DMS153 (cell line): ENCODE measurements around the gene ACOT12.
A peak's percentile ranks its signal among the peaks of the same experiment; 100 is the strongest.
"Not testable (repeated sequence)": the region's sequence is repeated elsewhere in the genome, so short reads cannot be mapped to it uniquely, and the experiment has no call there.

ENCODE experiments used
- DNase-seq: peaks from one replicate; lab custom pipeline; 2025; lab: John Stamatoyannopoulos, UW

The ACOT12 gene

GRCh38 chr5:81338213-81338612 lies 55.7 kb downstream of the ACOT12 start:
- DNase-seq, result not testable (repeated sequence)

GRCh38 chr5:81337803-81338202 lies 56.1 kb downstream of the ACOT12 start:
- DNase-seq, result no peak

- no peak for DNase-seq
These were observed 57.4 kb downstream of the ACOT12 start for GRCh38 chr5:81336556-81336955.

- DNase-seq, result no peak
These were observed 58.0 kb downstream of the ACOT12 start for GRCh38 chr5:81335946-81336345.

- DNase-seq, result no peak
These were observed 59.5 kb downstream of the ACOT12 start for GRCh38 chr5:81334304-81335061.

- no peak for DNase-seq
These were observed 67.4 kb downstream of the ACOT12 start for GRCh38 chr5:81326554-81326953.

- DNase-seq, result no peak
These were observed 76.4 kb downstream of the ACOT12 start for GRCh38 chr5:81317536-81317935.

GRCh38 chr5:81316571-81316970 lies 77.4 kb downstream of the ACOT12 start:
- no peak for DNase-seq

- no peak for DNase-seq
These were observed 78.1 kb downstream of the ACOT12 start for GRCh38 chr5:81315830-81316229.

GRCh38 chr5:81315336-81315735 lies 78.6 kb downstream of the ACOT12 start:
- DNase-seq, result no peak

- no peak for DNase-seq
These were observed 79.4 kb downstream of the ACOT12 start for GRCh38 chr5:81314581-81314980.

GRCh38 chr5:81313686-81314085 lies 80.2 kb downstream of the ACOT12 start:
- DNase-seq, result no peak

- DNase-seq, result no peak
These were observed 80.7 kb downstream of the ACOT12 start for GRCh38 chr5:81313278-81313677.

- no peak for DNase-seq
These were observed 83.4 kb downstream of the ACOT12 start for GRCh38 chr5:81310402-81311063.

- no peak for DNase-seq
These were observed 85.1 kb downstream of the ACOT12 start for GRCh38 chr5:81308836-81309235.

- no peak for DNase-seq
These were observed 88.1 kb downstream of the ACOT12 start for GRCh38 chr5:81305785-81306184.

- no peak for DNase-seq
These were observed 90.4 kb downstream of the ACOT12 start for GRCh38 chr5:81303563-81303962.

- DNase-seq, result no peak
These were observed 91.3 kb downstream of the ACOT12 start for GRCh38 chr5:81302596-81302995.

GRCh38 chr5:81301271-81302015 lies 92.5 kb downstream of the ACOT12 start, which contains the start of gene ZCCHC9:
ZCCHC9 (plus strand) TSS chr5:81301587; CDS start chr5:81304758, 3,171 bp downstream.
- peak; percentile 56 for DNase-seq

GRCh38 chr5:81300921-81301270 lies 93.0 kb downstream of the ACOT12 start:
- no peak for DNase-seq

GRCh38 chr5:81297531-81297930 lies 96.4 kb downstream of the ACOT12 start:
- no peak for DNase-seq

- DNase-seq, result not testable (repeated sequence)
These were observed 99.9 kb downstream of the ACOT12 start for GRCh38 chr5:81294021-81294420.

- no peak for DNase-seq
These were observed 101.8 kb downstream of the ACOT12 start for GRCh38 chr5:81292130-81292529.
